CD4-positive, alpha-beta T cell treated with Interleukin-17A for 1 hour (primary cell): ENCODE measurements around the gene DNASE1L1.

ENCODE experiments used
- DNase-seq: peaks from one replicate; pipeline ENCODE4 v3.0.0-alpha.2; 2020

DNASE1L1 gene

DNA sequence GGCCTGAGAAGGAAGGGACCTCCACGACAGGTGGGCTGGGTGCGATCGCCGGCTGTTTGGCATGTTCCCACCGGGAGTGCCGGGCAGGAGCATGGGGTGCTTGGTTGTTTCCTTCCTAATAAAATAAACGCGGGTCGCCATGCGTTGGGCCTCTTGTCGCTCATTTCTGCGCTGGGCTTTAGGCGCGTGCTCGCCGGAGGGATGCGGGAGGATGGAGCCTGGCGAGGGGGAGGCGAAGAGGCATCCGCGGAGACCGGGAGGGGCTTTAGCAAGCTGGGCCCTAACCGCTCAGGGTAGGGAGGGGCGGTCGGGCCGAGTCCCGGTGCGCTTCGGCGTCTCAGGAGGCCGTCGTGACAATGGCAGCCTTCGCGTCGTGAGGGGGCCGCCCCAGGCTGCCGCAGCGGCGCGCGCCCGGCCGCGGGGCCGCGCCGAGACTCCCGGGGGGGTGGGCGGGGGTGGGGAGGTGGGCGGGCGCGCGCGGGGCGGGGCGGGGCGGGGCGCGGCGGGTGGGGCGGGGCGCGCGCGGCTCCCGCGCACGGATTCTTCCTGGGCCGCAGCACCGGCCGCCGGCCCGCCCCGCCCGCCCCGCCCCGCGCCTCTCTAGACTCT is 27.4 kb upstream of the DNASE1L1 start:
- DNase-seq = peak; percentile 73

DNA sequence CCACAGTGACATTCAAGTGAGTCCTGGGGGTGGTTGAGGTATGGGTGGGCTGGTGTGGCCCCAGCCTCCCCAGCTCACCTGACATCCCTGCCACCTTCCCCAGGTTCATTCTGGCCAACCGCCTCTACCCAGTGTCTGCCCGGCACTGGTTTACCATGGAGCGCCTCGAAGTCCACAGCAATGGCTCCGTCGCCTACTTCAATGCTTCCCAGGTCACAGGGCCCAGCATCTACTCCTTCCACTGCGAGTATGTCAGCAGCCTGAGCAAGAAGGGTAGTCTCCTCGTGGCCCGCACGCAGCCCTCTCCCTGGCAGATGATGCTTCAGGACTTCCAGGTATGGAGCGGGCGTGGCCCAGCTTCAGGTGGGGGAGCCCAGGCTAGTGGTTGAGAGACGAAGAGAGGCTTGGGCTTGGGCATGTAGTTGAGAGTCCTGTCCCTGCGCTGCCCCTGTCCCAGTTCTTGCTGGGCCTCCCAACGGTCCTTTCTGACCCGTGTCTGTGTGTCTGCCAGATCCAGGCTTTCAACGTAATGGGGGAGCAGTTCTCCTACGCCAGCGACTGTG is 26.2 kb upstream of the DNASE1L1 start:
- no peak for DNase-seq

DNA sequence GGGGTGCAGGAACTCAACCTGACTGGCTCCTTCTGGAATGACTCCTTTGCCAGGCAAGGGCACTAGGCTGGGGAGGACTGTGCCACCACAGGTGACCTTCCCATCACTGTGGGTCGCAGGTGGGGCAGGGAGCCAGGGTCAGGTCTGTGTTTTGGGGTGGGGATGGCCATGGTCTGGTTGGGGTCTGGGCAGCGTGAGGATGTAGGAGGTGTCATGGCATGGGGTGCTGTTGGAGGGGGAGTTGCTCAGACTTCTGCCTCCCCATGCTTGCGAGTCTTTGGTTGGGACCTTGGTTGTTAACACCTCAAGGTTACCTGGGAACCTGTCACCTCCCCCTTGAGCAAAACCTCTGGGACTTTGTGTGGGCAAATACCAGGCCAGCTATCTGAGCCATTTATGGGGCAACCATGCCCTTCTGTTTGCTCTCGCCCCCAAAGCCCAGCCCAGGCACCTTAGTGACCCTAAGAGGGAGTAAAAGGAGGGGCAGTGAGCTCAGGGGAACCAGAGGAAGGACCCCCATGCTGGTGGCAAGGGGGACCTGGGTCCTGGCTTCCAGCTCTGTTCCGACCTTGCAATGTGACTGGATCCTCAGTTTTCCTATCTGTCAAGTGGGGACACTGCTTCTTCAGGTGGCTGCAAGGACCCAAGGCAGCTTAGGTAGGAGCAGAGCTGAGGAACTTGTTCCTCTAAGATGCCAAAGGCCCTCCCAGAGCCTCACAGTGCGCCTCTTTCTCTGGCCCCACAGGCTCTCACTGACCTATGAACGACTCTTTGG is 25.5 kb upstream of the DNASE1L1 start:
- no peak for DNase-seq

DNA sequence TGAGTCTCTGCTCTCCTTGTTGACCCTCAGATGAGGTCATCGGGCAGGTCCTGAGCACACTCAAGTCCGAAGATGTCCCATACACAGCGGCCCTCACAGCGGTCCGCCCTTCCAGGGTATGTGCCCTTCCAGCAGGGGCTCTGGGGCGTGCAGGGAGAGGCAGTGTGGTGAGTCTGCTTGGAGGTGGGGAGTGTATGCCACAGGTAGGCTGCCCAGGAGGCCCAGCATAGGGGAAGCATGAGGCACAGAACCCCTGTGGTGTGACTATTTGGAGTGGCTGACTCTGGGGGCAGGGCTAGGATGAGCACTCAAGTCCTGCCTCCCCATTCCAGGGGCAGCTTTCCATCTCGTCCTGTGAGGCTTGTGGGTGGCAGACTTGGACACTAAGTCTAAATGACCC is 24.6 kb upstream of the DNASE1L1 start:
- DNase-seq = no peak

DNA sequence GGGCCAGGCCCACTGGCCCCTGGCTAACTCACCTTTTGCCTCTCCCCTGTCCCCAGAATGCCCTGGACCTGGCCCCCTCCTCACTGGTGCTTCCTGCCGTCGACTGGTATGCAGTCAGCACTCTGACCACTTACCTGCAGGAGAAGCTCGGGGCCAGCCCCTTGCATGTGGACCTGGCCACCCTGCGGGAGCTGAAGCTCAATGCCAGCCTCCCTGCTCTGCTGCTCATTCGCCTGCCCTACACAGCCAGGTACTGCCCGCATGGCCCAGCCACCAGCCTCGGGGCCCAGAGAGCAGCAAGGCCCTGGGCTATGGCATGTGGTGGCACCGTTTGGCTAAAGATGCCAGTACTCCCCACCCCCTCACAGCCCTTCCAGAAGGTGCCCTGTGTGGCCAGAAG is 23.2 kb upstream of the DNASE1L1 start:
- DNase-seq = no peak

DNA sequence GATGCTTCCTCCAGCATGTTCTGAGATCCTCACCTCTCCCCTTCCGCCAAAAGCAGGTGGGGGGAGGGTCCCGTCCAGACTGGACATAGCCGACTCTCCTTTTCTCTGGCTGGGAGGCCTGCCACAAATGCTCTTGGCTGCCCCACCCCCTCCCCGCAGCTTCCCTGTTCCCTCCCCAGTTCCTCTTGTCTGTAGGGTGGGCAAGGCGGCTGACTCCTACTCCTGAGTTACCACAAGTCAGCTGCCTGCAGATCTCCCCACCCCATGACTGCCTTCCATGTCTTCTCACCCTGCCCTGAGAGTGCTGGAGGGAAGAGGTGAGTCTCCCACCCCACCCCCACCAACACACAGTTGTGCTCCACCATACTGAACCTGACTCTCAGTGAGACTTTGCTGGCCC is 22.3 kb upstream of the DNASE1L1 start:
- DNase-seq = no peak

DNA sequence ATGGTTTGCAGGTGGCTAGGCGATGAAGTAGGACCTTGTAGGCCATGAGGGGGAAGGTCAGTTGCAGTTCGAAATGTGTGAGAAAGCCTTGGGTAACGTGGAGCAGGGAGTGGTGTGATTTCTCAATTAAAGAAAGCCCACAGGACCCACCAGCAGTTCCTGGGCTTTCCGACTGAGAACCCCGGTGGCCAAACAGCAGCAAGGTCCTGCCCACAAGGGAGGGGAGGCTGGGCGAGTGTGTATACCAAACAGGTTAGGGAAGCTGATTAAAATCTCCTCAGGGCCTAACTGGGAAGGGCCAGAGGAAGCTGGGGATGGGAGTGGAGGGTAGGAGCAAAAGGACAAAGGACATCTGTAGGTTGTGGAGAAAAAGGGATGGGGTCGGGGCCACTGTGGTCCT is 21.9 kb upstream of the DNASE1L1 start:
- DNase-seq = no peak

DNA sequence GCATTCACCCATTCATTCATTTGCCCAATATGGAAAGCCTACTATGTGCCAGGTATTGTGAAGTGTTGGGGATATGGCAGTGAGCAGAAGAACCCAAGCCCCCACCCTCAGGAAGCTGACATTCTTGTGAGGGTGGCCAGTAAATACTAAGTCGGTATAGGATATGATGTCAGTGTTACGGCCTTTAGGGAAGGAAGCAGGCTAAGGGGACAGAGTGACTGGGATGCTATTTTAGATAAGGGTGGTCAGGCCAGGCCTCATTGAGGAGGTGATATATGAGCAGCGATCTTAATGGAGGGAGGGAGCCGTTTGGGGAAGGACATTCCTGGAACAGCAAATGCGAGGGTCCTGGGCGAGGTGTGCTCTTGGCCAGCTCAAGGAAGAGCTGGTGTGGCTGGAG is 21.4 kb upstream of the DNASE1L1 start:
- DNase-seq = no peak

DNA sequence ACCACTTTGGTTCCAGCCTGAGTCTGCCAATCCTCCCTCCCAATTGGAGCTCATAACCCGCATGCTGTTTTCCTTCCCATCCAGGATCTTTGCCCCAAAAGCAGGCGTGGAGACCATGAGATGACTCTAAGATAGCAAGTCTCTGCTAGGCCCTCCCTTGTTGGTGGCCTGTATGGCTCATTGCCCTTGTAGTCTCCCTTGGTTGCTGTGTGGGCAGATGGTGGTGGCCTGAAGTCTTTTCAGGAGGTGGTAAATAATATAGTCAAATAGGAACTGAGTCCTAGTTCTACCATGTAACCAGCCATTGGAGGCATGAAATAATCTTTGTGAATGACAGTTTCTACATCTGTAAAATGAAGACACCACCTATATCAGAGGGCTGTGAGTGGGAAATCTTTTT is 20.7 kb upstream of the DNASE1L1 start:
- DNase-seq = no peak

DNA sequence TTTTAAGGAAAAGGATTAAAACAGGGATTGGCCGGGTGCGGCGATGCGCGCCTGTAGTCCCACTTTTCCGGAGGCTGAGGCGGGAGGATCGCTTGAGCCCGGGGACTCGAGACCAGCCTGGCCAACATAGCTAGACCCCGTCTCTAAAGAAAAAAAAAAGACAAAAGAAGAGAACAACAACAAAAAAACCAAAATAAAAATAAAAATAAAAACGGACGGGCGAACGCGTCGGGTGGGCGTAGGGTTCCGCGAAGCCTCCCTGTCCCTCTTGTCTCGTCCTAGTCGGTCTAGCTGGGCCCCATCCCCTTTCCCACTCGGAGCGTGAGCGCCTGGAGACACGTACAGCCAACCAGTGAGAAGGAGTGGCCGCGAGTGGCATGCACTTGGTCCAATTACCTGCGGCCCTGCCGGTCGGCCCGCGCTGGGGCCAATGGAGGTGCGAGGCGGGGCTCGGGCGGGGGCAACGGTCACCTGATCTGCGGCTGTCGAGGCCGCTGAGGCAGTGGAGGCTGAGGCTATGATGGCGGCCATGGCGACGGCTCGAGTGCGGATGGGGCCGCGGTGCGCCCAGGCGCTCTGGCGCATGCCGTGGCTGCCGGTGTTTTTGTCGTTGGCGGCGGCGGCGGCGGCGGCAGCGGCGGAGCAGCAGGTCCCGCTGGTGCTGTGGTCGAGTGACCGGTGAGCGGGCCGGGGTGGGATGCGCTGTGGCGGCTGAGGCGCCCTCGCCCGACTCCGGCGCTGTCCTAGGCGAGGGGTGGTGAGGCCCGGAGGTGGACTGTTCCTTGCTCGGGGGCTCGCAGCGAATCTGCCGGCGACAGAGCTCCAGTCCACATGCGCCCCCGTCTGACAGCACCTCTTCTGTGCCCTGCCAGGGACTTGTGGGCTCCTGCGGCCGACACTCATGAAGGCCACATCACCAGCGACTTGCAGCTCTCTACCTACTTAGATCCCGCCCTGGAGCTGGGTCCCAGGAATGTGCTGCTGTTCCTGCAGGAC is 19.4 kb upstream of the DNASE1L1 start, which contains the start of gene ATP6AP1:
TSS of gene ATP6AP1 (plus strand) at position 502 of the 996 bp plus-strand sequence. CDS start at position 518, 16 bp downstream.
- peak; percentile 92 for DNase-seq

DNA sequence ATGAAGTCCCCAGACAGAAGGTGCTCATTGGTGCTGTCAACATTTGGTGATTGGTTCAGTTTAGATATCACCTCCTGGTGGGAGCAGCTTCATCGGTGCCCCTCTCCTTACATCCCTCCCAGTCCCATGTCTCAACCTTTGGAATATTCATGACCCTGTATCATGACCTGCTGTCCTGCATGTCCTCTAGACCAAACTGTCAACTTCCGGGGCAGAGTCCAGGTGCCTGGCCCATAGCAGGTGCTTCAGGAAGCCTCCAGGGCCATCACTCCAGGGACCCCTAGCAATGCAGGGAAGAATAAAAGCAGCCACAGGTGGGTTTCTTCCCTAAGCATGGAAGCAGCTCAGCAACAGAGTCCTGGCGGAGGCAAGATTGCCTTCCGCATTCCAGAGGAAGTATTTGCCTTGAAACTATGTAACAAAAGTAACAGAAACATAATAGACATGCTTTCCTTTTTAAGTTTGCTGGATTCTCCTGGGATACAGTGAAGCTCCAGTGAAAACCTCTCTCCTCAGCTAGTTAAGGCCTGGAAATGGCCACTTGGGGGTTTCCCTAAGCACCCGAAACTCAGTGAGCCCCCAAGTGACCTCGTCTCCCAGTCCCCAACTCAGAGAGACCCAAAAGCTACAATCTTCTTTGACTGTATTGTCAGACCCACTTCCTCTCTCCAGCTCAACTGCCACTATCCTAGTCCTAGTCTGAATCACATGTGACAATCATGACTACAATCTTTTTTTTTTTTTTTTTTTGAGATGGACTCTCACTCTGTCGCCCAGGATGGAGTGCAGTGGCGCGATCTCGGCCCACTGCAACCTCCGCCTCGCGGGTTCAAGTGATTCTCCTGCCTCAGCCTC is 18.1 kb upstream of the DNASE1L1 start:
- no peak for DNase-seq

DNA sequence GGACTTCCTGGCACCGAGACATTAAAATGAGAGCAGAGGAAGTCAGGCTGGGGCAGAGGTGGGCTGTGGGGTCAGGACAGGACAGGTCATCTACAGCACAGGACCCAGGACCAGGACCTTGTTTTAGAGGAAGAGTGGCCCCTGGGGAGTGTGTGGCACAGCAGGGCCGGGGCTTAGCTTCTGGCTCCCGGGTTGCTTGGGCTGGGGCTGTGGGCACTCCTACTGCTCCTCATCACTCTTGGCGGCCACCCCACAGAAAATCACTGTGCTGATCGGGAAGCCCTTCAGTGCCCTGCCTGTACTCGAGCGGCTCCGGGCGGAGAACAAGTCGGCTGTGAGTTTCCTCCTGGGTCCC is 11.3 kb upstream of the DNASE1L1 start:
- no peak for DNase-seq

DNA sequence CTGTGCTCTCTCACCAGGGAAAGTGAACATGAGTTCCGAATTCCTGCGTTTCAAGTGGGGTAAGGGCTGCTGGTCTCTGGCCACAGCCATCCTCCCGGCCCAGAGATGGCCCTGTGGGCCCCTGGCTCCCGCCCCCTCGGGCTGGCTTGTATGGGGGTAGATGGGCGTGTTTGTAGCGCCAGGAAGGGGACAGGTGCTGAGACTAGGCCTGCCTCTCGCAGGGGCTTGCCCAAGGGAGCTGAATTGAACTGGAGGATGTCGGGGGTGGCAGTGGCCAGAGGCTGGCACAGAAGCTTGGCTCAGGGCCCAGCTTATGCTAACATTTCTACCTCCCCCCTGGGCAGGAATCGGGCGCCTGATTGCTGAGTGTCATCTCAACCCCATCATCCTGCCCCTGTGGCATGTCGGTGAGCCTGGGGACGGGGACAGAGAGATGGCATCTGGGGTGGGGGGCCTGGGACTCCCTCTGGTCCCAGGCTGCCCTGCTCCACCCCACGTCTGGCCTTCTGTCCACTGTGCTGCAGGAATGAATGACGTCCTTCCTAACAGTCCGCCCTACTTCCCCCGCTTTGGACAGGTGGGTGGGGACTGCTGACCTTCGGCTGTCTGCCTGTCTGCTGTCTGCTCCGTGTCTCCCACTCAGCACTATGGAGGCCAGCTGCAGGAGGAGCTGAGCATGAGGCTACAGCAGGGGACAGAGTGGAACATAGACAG is 10.8 kb upstream of the DNASE1L1 start:
- no peak for DNase-seq

DNA sequence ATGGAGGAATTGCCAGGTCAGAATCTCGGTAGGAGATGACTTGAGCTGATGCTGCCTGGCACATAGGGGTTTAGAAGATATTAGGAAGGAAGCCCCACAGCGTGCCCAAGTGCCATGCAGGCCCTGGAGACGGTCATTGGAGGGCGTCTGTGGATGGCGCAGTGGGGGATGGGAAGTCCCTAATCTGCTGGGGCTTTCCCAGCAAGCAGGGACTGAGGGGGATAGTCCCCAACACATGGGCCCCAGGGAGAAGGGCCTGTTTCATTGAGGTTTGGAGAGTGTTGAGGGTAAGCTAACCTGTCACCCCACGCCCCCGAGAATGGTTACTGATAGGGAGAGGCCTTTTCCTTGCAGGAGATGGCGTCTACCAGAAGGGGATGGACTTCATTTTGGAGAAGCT is 10.1 kb upstream of the DNASE1L1 start:
- DNase-seq = no peak

DNA sequence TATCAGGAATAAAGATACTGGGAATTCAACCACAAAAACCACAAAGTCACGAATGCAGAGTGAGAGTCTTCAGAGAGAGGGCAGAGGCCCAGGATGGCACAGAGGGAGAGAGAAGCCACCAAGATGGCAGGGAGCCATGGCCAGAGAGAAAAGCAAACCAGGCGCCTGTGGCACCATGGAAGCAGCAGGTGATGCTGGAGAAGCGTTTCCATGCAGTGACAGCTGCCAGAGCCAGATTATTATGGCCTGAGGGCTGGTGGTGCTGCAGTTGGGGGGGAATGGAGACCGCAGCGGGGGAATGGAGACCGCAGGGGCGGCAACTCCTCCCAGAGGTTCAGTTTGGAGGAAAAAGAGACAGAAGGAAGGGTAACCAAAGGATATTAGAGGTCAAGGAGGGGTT is 8.1 kb upstream of the DNASE1L1 start:
- no peak for DNase-seq

DNA sequence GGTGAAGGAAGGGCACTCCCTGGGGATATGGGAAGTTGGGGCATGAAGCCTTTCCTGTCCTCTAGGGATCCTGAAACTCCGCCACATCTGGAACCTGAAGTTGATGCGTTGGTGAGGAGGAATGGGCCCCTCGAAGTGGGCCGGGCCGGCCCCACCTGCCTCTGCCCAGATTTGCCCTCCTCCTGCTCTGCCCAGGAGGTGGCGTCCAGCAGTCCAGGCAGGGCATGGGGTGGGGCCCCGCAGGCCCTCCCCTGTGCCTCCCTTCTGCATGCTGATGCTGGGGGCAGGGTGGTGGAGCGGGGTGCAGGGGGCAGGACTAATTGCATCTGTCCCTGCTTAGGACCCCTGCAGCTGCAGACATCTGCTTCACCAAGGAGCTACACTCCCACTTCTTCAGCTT is 4.1 kb upstream of the DNASE1L1 start:
- DNase-seq = no peak

DNA sequence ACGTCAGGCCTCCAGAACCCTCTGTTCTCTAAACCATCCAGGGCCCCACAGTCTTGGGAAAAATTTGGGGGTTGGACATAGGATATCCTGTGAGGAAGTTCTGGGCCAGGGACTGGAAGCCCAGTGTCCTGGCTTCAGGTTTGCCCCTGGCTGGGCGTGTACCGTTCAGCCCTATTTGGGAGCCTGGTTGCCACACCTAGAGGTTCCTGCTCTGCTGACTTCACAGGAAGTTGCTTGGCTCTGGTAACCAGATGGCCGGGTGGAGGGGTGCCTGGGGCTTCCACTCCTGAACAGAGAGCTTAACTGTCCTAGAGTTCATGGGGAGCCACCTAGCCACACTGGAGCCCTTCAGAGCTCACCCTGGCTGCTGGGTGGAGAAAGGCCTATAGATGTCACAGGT is 3.4 kb upstream of the DNASE1L1 start:
- peak; percentile 60 for DNase-seq

DNA sequence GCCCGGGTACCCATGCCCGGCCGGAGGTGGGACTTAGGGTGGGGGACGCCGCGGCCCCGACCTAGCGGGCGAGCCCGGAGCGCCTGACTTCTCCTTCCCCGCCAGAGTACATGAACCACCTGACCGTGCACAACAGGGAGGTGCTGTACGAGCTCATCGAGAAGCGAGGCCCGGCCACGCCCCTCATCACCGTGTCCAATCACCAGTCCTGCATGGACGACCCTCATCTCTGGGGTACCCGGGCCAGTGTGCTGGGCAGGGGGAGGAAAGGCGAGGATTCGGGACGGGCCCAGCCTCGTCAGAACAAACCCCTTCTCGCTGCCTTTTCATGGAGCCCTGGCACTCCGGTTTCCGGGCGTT is 2.9 kb upstream of the DNASE1L1 start:
- DNase-seq = peak; percentile 69

DNA sequence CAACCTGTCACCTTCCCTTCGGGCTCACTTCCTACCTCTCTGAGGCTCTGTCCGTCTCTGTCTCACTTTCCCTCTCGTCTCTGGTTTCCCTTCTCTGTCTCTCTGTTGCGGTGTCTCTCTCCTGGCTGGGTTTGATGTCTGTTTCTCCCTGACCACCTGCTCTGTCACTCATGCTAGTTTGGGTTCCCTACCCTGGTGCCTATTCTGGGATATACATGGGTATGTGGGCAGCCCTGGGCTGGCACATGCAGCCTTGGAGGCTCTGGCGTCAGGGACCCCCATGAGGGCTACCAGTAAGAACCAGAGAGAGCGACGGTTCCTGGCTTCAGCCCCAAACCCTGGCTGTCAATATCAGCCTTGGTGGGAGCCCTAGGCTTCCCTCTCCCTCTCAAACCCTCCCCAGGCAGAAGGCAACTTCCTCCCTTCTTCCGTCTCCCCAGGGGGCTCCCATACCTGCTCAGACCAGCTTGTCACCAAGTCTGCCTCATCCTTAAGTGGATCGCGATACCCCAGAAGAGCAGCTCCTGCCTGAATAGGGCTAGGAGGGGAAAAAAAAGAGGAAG is 314 bp downstream of the DNASE1L1 start:
- no peak for DNase-seq

DNA sequence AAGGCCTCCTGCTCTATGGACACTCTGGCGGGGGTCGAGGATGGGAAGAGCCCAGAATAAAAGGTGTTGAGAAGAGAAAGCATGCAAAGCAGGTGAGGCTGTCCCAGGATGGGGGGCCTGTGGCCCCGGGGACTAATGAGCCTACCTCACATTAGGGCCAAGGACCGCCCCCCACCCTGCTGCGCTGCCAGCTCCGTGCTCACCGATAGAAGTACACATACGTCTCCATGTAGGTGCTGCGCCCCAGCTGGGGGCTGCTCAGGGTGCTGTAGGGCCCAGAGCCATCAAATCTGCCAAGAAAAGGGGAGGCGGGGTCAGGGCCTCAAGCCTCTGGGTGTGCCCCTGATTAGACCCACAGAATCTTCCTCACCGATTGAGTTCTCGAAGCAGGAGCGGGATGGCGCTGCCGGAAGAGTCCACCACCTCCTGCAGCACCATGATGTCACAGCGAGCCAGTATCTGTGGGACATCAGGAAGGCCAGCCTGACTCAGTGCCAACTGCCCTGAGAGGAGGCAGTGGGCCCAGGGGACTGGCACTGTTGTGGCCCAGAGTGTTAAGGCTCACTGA is 4.3 kb downstream of the DNASE1L1 start:
- no peak for DNase-seq

DNA sequence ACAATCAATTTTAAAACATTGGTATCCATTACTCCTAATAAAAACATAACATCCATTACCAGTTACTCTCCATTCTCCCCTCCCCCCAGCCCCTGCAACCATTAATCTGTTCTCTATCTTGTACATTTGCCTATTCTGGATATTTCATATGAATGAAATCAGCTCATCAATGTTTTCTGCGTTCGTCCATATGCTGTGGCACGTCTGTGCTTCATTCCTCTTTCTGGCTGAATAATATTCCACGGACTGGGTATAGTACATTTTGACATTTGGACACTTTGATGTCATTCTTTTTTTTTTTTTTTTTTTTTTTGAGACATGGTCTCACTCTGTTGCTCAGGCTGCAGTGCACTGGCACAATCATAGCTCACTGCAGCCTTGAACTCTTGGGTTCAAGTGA is 5.2 kb downstream of the DNASE1L1 start:
- no peak for DNase-seq
